Hypothalamus (tissue), 51 donors: ENCODE results near the gene ARHGEF5.

Experiments used
- DNase-seq, 51 donors: peaks; one replicate each; lab custom pipeline; 2025; lab: John Stamatoyannopoulos, UW

Gene ARHGEF5

GRCh38 chr7:144379776-144380384 lies 24.7 kb downstream of the ARHGEF5 start:
- DNase-seq: no peak

- DNase-seq: no peak
Measured at GRCh38 chr7:144384071-144384470, 28.9 kb downstream of the ARHGEF5 start.

- DNase-seq: no peak
Measured at GRCh38 chr7:144384555-144385245, 29.5 kb downstream of the ARHGEF5 start.

- DNase-seq: no peak
Measured at GRCh38 chr7:144386741-144387140, 31.5 kb downstream of the ARHGEF5 start.

- DNase-seq: no peak
Measured at GRCh38 chr7:144388950-144389349, 33.7 kb downstream of the ARHGEF5 start.

GRCh38 chr7:144390481-144390880 lies 35.3 kb downstream of the ARHGEF5 start:
- peak in 3 of 51 donors; percentile 7 to 25 (median 9) for DNase-seq

GRCh38 chr7:144391014-144391413 lies 35.8 kb downstream of the ARHGEF5 start:
- DNase-seq: no peak

- DNase-seq: peak in 5 of 51 donors; percentile 5 to 59 (median 30)
Measured at GRCh38 chr7:144391823-144392255, 36.6 kb downstream of the ARHGEF5 start.

- no peak for DNase-seq
Measured at GRCh38 chr7:144397086-144397485, 41.9 kb downstream of the ARHGEF5 start.

- no peak for DNase-seq
Measured at GRCh38 chr7:144398291-144398690, 43.1 kb downstream of the ARHGEF5 start.

- DNase-seq: no peak
Measured at GRCh38 chr7:144398911-144399310, 43.7 kb downstream of the ARHGEF5 start.

GRCh38 chr7:144399946-144400345 lies 44.7 kb downstream of the ARHGEF5 start:
- no peak for DNase-seq

- no peak for DNase-seq
Measured at GRCh38 chr7:144401490-144401889, 46.3 kb downstream of the ARHGEF5 start.

- no peak for DNase-seq
Measured at GRCh38 chr7:144403102-144403501, 47.9 kb downstream of the ARHGEF5 start.

- DNase-seq: no peak
Measured at GRCh38 chr7:144403649-144404061, 48.5 kb downstream of the ARHGEF5 start, which contains the start of gene NOBOX. Gene NOBOX, minus strand, starts transcription at chr7:144403693.

- no peak for DNase-seq
Measured at GRCh38 chr7:144404946-144405345, 49.7 kb downstream of the ARHGEF5 start.

GRCh38 chr7:144407266-144407931 lies 52.2 kb downstream of the ARHGEF5 start:
- no peak for DNase-seq

- no peak for DNase-seq
Measured at GRCh38 chr7:144408121-144408520, 52.9 kb downstream of the ARHGEF5 start.

GRCh38 chr7:144410441-144410840 lies 55.2 kb downstream of the ARHGEF5 start:
- no peak for DNase-seq

GRCh38 chr7:144414815-144415214 lies 59.6 kb downstream of the ARHGEF5 start:
- no peak for DNase-seq

GRCh38 chr7:144415858-144416257 lies 60.7 kb downstream of the ARHGEF5 start:
- no peak for DNase-seq

GRCh38 chr7:144416341-144416740 lies 61.1 kb downstream of the ARHGEF5 start:
- DNase-seq: no peak
